Fibroblast of the conjunctiva (primary cell): Measurements from ENCODE around the gene RRP9.
A peak's percentile ranks its signal among the peaks of the same experiment; 100 is the strongest.

Experiments used
- DNase-seq: peaks from one replicate; pipeline ENCODE4 v3.0.0-alpha.2; 2010; ENCODE audit warnings: low read depth

Gene RRP9

GRCh38 chr3:51955893-51956770 lies 14.4 kb upstream of the RRP9 start:
- peak; percentile 16 for DNase-seq

- DNase-seq = no peak
Observed at GRCh38 chr3:51955175-51955892, 13.6 kb upstream of the RRP9 start, which contains the start of gene GPR62. GPR62 (plus strand) TSS chr3:51955381; CDS start chr3:51955653, 272 bp downstream.

- no peak for DNase-seq
Observed at GRCh38 chr3:51954713-51955112, 13.0 kb upstream of the RRP9 start.

- no peak for DNase-seq
Observed at GRCh38 chr3:51954105-51954504, 12.4 kb upstream of the RRP9 start.

DNA sequence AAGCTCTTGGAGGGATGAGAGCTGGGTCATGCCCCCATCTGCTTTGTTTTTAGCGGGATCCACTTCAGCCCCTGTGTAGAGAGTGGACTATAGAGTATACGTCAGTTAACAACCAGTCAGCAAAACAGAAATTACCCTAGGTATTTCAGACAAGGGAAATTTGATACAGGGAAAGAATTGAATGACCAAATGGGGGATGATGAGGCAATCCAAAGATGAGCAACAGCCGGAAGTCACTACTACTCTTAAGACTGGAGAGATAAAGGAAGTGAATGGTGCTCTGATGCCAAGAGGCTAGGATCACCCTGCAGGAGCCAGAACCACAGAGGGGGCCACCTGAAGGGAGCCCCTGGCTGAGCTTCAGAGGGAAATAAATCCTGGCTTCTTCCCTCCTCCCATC lies 11.7 kb upstream of the RRP9 start:
- peak; percentile 20 for DNase-seq

GRCh38 chr3:51950899-51951298 lies 9.2 kb upstream of the RRP9 start:
- no peak for DNase-seq

- no peak for DNase-seq
Observed at GRCh38 chr3:51949121-51949520, 7.4 kb upstream of the RRP9 start.

DNA sequence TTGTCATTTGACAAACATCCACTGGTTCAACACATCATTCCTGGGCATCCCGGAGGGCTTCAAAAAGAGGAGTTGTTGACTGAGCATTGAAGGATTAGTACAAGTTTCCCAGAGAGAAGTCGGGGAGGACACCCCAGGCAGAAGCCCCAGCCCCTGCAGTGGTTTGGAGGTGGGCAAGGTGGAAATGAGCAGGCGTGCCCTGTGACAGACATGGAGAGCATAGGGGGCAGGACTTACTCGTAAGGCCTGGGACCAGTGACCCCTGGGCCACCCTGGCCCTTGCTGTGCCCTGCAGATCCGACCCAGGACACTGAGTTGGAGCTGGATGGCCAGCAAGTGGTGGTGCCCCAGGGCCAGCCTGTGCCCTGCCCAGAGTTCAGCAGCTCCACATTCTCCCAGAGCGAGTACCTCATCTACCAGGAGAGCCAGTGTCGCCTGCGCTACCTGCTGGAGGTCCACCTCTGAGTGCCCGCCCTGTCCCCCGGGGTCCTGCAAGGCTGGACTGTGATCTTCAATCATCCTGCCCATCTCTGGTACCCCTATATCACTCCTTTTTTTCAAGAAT lies 6.4 kb upstream of the RRP9 start:
- DNase-seq = no peak

- DNase-seq = no peak
Observed at GRCh38 chr3:51947215-51947900, 5.7 kb upstream of the RRP9 start.

DNA sequence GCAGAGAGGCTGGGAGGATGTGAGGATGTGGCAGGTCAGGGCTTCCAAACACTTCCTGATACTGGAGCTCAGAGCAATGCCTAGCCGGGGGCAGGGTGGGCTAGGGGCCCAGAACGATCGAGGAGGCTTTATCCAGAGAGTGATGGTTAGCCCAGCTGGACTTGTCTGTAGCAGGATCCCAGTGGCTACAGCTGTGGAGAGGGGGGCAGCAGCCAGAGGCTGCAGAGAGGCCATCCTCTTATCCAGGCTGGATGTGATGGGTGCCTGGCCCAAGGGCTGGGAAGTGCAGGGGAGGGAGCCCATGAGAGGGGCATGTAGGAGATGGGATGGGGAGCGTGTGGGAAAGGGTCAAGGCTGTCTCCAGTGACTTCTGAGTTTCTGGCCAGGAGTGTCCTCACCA lies 5.1 kb upstream of the RRP9 start:
- no peak for DNase-seq

DNA sequence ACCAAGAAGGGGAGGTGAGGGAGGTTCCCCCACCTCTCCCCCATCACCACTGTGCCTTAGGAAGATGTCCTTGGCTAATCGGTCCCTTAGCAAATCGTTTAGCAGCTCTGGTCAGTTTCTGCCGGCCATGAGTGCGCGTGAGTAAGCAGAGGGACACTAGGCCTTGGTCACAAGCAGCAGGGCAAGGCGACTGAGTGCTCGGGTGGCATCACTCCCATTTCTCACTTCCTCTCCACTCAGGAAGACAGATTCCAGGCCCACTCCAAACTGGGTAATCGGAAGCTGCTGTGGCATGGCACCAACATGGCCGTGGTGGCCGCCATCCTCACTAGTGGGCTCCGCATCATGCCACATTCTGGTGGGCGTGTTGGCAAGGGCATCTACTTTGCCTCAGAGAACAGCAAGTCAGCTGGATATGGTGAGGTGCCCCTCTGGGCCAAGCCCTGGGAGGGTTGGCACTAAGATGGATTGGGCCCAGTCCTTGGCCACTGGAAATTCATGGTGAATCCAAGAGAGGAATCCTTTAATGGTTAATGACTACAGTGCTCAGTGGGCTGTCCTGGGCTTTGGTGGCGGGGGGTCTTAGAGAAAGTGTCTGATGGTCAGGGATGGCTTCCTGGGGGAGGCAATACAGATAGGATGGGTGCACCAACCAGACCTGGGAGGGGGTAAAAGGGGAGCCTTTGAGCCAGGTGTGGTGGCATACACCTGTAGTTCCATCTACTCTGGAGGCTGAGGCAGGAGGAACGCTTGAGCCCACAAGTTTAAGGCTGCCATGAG lies 4.4 kb upstream of the RRP9 start:
- no peak for DNase-seq

DNA sequence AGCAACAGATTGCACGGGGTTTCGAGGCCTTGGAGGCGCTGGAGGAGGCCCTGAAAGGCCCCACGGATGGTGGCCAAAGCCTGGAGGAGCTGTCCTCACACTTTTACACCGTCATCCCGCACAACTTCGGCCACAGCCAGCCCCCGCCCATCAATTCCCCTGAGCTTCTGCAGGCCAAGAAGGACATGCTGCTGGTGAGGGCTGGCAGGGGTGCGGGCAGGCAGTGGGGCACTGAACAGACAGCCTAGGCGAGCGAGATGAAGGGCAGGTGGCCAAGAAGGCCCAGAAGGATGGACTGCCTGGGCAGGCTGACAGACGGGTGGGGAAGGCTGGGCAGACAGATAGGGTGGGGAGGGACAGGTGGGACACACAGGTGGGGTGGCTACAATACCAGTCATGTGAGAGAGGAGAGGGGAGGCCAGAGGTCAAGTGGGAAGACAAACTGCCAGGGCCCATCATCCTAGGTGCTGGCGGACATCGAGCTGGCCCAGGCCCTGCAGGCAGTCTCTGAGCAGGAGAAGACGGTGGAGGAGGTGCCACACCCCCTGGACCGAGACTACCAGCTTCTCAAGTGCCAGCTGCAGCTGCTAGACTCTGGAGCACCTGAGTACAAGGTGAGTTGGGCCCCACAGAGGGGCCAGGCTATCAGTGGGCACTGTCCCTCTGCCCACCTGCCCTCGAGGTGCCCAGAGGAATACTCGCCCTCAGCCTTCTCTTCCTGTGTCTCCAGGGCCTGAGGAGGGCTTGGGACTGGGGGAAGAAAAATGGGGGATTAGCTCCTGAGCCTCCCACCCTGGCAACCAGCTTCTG lies 3.5 kb upstream of the RRP9 start:
- DNase-seq = no peak

GRCh38 chr3:51944451-51945021 lies 2.8 kb upstream of the RRP9 start:
- DNase-seq = no peak

DNA sequence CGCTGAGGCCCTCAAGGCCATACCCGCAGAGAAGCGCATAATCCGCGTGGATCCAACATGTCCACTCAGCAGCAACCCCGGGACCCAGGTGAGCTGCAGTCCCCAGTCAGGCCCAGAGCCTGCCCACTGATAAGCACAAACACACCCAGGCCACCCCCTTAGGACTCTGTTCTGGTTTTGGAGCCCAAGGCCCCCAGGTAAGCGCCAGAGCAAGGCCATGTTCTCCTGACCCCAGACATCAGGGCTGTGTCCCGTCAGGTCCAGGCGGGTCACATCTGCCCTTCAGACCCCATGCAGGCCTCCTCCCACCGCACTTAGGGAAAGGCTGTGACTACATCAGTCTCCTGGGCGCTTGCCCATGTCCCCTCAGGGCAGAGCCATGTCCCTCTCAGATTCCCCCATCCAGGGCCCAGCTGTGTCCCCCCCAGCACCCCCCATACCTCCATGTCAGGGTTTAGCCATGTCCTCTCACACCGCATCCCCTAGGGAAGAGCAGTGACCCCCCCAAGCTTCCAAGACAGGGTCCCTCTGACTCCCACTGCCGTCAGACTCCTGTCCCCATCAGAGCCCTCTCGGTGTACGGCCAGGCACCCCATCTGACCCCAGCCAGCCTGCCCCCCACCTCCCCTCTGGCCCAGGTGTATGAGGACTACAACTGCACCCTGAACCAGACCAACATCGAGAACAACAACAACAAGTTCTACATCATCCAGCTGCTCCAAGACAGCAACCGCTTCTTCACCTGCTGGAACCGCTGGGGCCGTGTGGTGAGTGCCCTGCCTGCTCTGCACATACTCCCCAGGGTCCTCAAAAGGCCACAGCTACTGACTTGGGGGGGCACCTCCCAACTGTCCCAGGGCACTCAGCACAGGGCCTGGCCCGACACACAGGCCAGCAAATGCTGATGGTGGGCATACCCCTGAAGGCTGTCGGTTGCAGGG lies 2.0 kb upstream of the RRP9 start:
- no peak for DNase-seq

DNA sequence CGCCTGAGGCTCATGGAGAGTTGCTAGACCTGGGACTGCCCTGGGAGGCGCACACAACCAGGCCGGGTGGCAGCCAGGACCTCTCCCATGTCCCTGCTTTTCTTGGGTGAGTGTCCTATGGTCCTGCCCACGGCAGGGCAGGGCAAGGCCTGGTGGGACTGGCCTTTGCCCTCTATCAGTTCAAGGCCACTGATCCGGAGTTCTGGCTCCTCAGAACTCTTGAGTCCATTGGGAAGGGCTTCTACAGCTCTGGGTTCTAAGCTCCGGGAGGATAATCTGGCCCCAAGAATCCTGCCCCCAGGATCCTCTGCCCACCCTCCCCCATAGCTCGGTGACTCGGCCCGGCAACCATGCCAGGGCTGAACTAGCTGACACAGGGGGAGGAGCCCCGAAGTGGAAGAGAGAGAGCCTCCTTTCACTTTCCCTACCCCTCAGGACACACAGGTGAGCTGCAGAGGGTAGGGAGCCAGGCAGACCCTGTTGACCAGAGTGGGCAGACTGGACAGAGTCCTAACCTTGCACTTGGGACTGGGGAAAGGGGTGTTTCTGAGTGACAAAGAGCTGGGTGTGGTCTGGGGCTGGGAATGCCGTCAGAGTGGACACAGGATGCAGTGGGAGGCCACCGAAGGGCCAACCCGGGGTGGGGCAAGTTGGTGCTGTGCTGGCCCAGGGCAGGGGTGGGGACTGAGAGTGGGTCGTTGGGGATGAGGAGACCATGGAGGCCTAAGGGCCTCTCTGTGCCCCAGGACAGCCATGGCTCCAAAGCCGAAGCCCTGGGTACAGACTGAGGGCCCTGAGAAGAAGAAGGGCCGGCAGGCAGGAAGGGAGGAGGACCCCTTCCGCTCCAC lies 1.1 kb upstream of the RRP9 start:
- peak; percentile 18 for DNase-seq

DNA sequence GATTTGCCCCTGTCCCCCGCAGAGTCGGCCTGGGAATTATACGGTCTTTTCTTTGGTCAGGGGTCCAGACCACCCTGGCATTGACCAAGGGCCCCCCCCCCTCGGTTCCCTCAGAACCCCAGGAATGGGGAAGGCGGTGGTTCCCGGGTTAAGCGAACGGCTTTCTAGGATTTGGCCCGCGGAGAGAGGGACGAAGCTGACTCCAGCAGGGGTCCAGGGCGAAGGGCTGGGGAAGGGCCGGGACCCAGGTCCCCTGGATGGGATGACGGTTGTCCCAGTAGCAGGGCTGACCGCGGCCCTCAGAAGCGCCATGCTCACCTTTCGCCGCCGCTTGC lies 274 bp downstream of the RRP9 start:
- DNase-seq = no peak

GRCh38 chr3:51940648-51941462 lies 849 bp downstream of the RRP9 start:
- no peak for DNase-seq
